Right atrium auricular region (tissue), 2 donors: ENCODE data around the gene ADAM17. TPM values are rescaled to one million over a fixed set of nuclear protein-coding genes. Genes with fewer than 3 reads are reported as not detected.

Source experiments
- DNase-seq: peaks from one replicate; pipeline ENCODE4 v3.0.0-alpha.2; 2019; ENCODE audit warnings: low spot score
- H3K27ac ChIP-seq, 2 donors: fragments of 200-600 bp; sonication (generic); 1 replicate in 1 of 2; 2 replicates in 1 of 2; pipeline ENCODE4 v1.5.1; 2016 to 2019
- H3K27me3 ChIP-seq, 2 donors: fragments of 200-600 bp; sonication (generic); one replicate each; pipeline versions ENCODE4 v1.5.1 to v1.6.0; 2017 to 2019
- H3K36me3 ChIP-seq: fragments of 200-600 bp; sonication (generic); one replicate; pipeline ENCODE4 v1.5.1; 2016
- H3K4me1 ChIP-seq, 2 donors: fragments of 200-600 bp; sonication (generic); one replicate each; pipeline versions ENCODE4 v1.5.1 to v1.6.0; 2017 to 2019
- H3K4me3 ChIP-seq, 2 donors: fragments of 200-600 bp; sonication (generic); 1 replicate in 1 of 2; 2 replicates in 1 of 2; pipeline ENCODE4 v1.5.1; 2017 to 2019; ENCODE audit warnings: mild to moderate bottlenecking in 1 of 2, moderate library complexity in 1 of 2
- H3K9me3 ChIP-seq, 2 donors: fragments of 200-600 bp; sonication (generic); one replicate each; pipeline ENCODE4 v1.5.1; 2019
- CTCF ChIP-seq, 2 donors: fragments of 200-600 bp; sonication (generic); IDR thresholded peaks; one replicate each; pipeline ENCODE4 v1.5.1; 2019; ENCODE audit warnings: antibody characterized with exemption in 2 of 2
- total RNA-seq, 2 donors: library from RNA; depleted of rRNA; stranded (reverse); fragments of >200 nt; gene quantifications; one replicate each; pipeline ENCODE4 v1.1.0, GENCODE V29; 2016

The ADAM17 gene
- total RNA-seq, 2 donors from 2014 or later, result 12.2 to 16.4 TPM

- Histone ChIP-seq H3K36me3 (peaks cover 95% of the 10 kb centered on the region), H3K9me3 (no peaks in the 10 kb centered on the region), H3K27ac (no peak overlapping the region), H3K4me3 (no peak overlapping the region), H3K27me3 (no peaks in the 10 kb centered on the region), H3K4me1 (no peaks in the 10 kb centered on the region)
- no peak for TF ChIP-seq CTCF (IDR thresholded peaks at IDR 0.05)
- DNase-seq, result no peak
Measured at GRCh38 chr2:9493478-9493877, 62.2 kb downstream of the ADAM17 start.

GRCh38 chr2:9492927-9493326, 62.7 kb downstream of the ADAM17 start:
- Histone ChIP-seq H3K36me3 (peaks cover 98% of the 10 kb centered on the region), H3K27me3 (no peaks in the 10 kb centered on the region), H3K9me3 (no peaks in the 10 kb centered on the region), H3K4me3 (no peak overlapping the region), H3K27ac (no peak overlapping the region), H3K4me1 (no peaks in the 10 kb centered on the region)
- no peak for DNase-seq
- no peak for TF ChIP-seq CTCF (IDR thresholded peaks at IDR 0.05)

GRCh38 chr2:9490789-9491188, 64.8 kb downstream of the ADAM17 start:
- peaks cover 98% of the 10 kb centered on the region for H3K36me3 ChIP-seq
- no peak for TF ChIP-seq CTCF (IDR thresholded peaks at IDR 0.05)

GRCh38 chr2:9488583-9489547, 66.8 kb downstream of the ADAM17 start:
- no peak for DNase-seq
- peaks cover 100% of the 10 kb centered on the region for H3K36me3 ChIP-seq
- no peak overlapping the region for H3K4me3 ChIP-seq
- no peak for TF ChIP-seq CTCF (IDR thresholded peaks at IDR 0.05)
- no peak overlapping the region for H3K27ac ChIP-seq
- no peaks in the 10 kb centered on the region for H3K4me1 ChIP-seq
- H3K27me3 ChIP-seq, result no peaks in the 10 kb centered on the region
- H3K9me3 ChIP-seq, result no peaks in the 10 kb centered on the region

More at GRCh38 chr2:9490789-9491188, 64.8 kb downstream of the ADAM17 start:
- H3K4me1 ChIP-seq, result no peaks in the 10 kb centered on the region
- H3K27ac ChIP-seq, result no peak overlapping the region
- DNase-seq, result no peak
- no peaks in the 10 kb centered on the region for H3K27me3 ChIP-seq
- no peaks in the 10 kb centered on the region for H3K9me3 ChIP-seq
- no peak overlapping the region for H3K4me3 ChIP-seq

GRCh38 chr2:9484533-9484932, 71.1 kb downstream of the ADAM17 start:
- no peaks in the 10 kb centered on the region for H3K9me3 ChIP-seq
- no peak for TF ChIP-seq CTCF (IDR thresholded peaks at IDR 0.05)
- H3K27ac ChIP-seq, result no peak overlapping the region
- H3K36me3 ChIP-seq, result peaks cover 100% of the 10 kb centered on the region
- no peak overlapping the region for H3K4me3 ChIP-seq
- H3K4me1 ChIP-seq, result no peaks in the 10 kb centered on the region
- H3K27me3 ChIP-seq, result no peaks in the 10 kb centered on the region
- DNase-seq, result no peak
